ENCODE results near the gene RPL22.
A peak's percentile ranks its signal among the peaks of the same experiment; 100 is the strongest.

Gene RPL22

GRCh38 chr1:6241107-6241886 is 41.9 kb upstream of the RPL22 start:
- no peak for DNase-seq (ENCODE audit: low spot score in 2 of 2)
- Mint-ChIP-seq H3K4me3 (peak overlapping the region; percentile 19), H3K4me1 (peaks cover 11% of the 10 kb centered on the region), H3K9me3 (no peaks in the 10 kb centered on the region), H3K27ac (ENCODE audit: low read depth) (no peak overlapping the region), H3K27me3 (peaks cover 57% of the 10 kb centered on the region), H3K36me3 (ENCODE audit: insufficient read depth) (peaks cover 6% of the 10 kb centered on the region)
- ATAC-seq (replicated peaks; ENCODE audit: extremely low read depth, poor library complexity, severe bottlenecking), result no peak

GRCh38 chr1:6239950-6240768 is 40.8 kb upstream of the RPL22 start:
- Mint-ChIP-seq H3K9me3 (no peaks in the 10 kb centered on the region), H3K27me3 (peaks cover 55% of the 10 kb centered on the region), H3K27ac (ENCODE audit: low read depth) (no peak overlapping the region), H3K36me3 (ENCODE audit: insufficient read depth) (peaks cover 8% of the 10 kb centered on the region), H3K4me1 (peaks cover 11% of the 10 kb centered on the region), H3K4me3 (no peak overlapping the region)
- no peak for ATAC-seq (replicated peaks; ENCODE audit: extremely low read depth, poor library complexity, severe bottlenecking)
- no peak for DNase-seq (ENCODE audit: low spot score in 2 of 2)

GRCh38 chr1:6239213-6239752 is 39.9 kb upstream of the RPL22 start:
- H3K4me3 Mint-ChIP-seq, result no peak overlapping the region

GRCh38 chr1:6237093-6237492 is 37.7 kb upstream of the RPL22 start:
- no peak overlapping the region for H3K27ac Mint-ChIP-seq (ENCODE audit: low read depth)
- H3K4me1 Mint-ChIP-seq, result peaks cover 27% of the 10 kb centered on the region
- ATAC-seq (replicated peaks; ENCODE audit: extremely low read depth, poor library complexity, severe bottlenecking), result no peak
- H3K27me3 Mint-ChIP-seq, result peaks cover 34% of the 10 kb centered on the region
- peaks cover 23% of the 10 kb centered on the region for H3K36me3 Mint-ChIP-seq (ENCODE audit: insufficient read depth)
- DNase-seq (ENCODE audit: low spot score in 2 of 2), result no peak
- H3K9me3 Mint-ChIP-seq, result no peaks in the 10 kb centered on the region
- H3K4me3 Mint-ChIP-seq, result peak overlapping the region; percentile 85

More at GRCh38 chr1:6239213-6239752, 39.9 kb upstream of the RPL22 start:
- Mint-ChIP-seq H3K9me3 (no peaks in the 10 kb centered on the region), H3K4me1 (peaks cover 16% of the 10 kb centered on the region), H3K36me3 (ENCODE audit: insufficient read depth) (peaks cover 11% of the 10 kb centered on the region), H3K27me3 (peaks cover 48% of the 10 kb centered on the region), H3K27ac (ENCODE audit: low read depth) (no peak overlapping the region)
- ATAC-seq (replicated peaks; ENCODE audit: extremely low read depth, poor library complexity, severe bottlenecking) (no peak), DNase-seq (ENCODE audit: low spot score in 2 of 2) (no peak)

- no peak for DNase-seq (ENCODE audit: low spot score in 2 of 2)
- Mint-ChIP-seq H3K27ac (ENCODE audit: low read depth) (peak overlapping the region; percentile 44), H3K4me3 (peak overlapping the region; percentile 85), H3K27me3 (peaks cover 16% of the 10 kb centered on the region), H3K36me3 (ENCODE audit: insufficient read depth) (peaks cover 38% of the 10 kb centered on the region), H3K4me1 (peaks cover 20% of the 10 kb centered on the region), H3K9me3 (no peaks in the 10 kb centered on the region)
- peak; percentile 28 for ATAC-seq (replicated peaks; ENCODE audit: extremely low read depth, poor library complexity, severe bottlenecking)
These were observed 35.9 kb upstream of the RPL22 start for GRCh38 chr1:6235296-6235677.

- peaks cover 20% of the 10 kb centered on the region for H3K4me1 Mint-ChIP-seq
- ATAC-seq (replicated peaks; ENCODE audit: extremely low read depth, poor library complexity, severe bottlenecking), result no peak
- peaks cover 11% of the 10 kb centered on the region for H3K27me3 Mint-ChIP-seq
- DNase-seq (ENCODE audit: low spot score in 2 of 2), result no peak
- H3K36me3 Mint-ChIP-seq (ENCODE audit: insufficient read depth), result peaks cover 43% of the 10 kb centered on the region
- peak overlapping the region; percentile 85 for H3K4me3 Mint-ChIP-seq
- peak overlapping the region; percentile 44 for H3K27ac Mint-ChIP-seq (ENCODE audit: low read depth)
- no peaks in the 10 kb centered on the region for H3K9me3 Mint-ChIP-seq
These were observed 35.3 kb upstream of the RPL22 start for GRCh38 chr1:6234502-6235295.

- no peak overlapping the region for H3K4me3 Mint-ChIP-seq
- H3K4me1 Mint-ChIP-seq, result peaks cover 20% of the 10 kb centered on the region
- ATAC-seq (replicated peaks; ENCODE audit: extremely low read depth, poor library complexity, severe bottlenecking), result no peak
- no peaks in the 10 kb centered on the region for H3K27me3 Mint-ChIP-seq
- H3K27ac Mint-ChIP-seq (ENCODE audit: low read depth), result no peak overlapping the region
- DNase-seq (ENCODE audit: low spot score in 2 of 2), result no peak
- peaks cover 45% of the 10 kb centered on the region for H3K36me3 Mint-ChIP-seq (ENCODE audit: insufficient read depth)
- H3K9me3 Mint-ChIP-seq, result no peaks in the 10 kb centered on the region
These were observed 34.0 kb upstream of the RPL22 start for GRCh38 chr1:6233376-6233775.

GRCh38 chr1:6225651-6226050 is 26.3 kb upstream of the RPL22 start:
- H3K9me3 Mint-ChIP-seq, result no peaks in the 10 kb centered on the region
- H3K27me3 Mint-ChIP-seq, result no peaks in the 10 kb centered on the region
- H3K36me3 Mint-ChIP-seq (ENCODE audit: insufficient read depth), result peaks cover 48% of the 10 kb centered on the region
- no peak overlapping the region for H3K27ac Mint-ChIP-seq (ENCODE audit: low read depth)
- DNase-seq (ENCODE audit: low spot score in 2 of 2) (no peak), ATAC-seq (replicated peaks; ENCODE audit: extremely low read depth, poor library complexity, severe bottlenecking) (no peak)
- no peaks in the 10 kb centered on the region for H3K4me1 Mint-ChIP-seq
- no peak overlapping the region for H3K4me3 Mint-ChIP-seq

GRCh38 chr1:6224718-6225117 is 25.3 kb upstream of the RPL22 start:
- Mint-ChIP-seq H3K9me3 (no peaks in the 10 kb centered on the region), H3K4me3 (no peak overlapping the region), H3K27me3 (no peaks in the 10 kb centered on the region), H3K27ac (ENCODE audit: low read depth) (no peak overlapping the region), H3K36me3 (ENCODE audit: insufficient read depth) (peaks cover 39% of the 10 kb centered on the region), H3K4me1 (no peaks in the 10 kb centered on the region)
- DNase-seq (ENCODE audit: low spot score in 2 of 2) (no peak), ATAC-seq (replicated peaks; ENCODE audit: extremely low read depth, poor library complexity, severe bottlenecking) (no peak)

- no peak overlapping the region for H3K4me3 Mint-ChIP-seq
- no peaks in the 10 kb centered on the region for H3K27me3 Mint-ChIP-seq
- H3K9me3 Mint-ChIP-seq, result no peaks in the 10 kb centered on the region
- peaks cover 35% of the 10 kb centered on the region for H3K36me3 Mint-ChIP-seq (ENCODE audit: insufficient read depth)
- no peaks in the 10 kb centered on the region for H3K4me1 Mint-ChIP-seq
- DNase-seq (ENCODE audit: low spot score in 2 of 2), result no peak
- ATAC-seq (replicated peaks; ENCODE audit: extremely low read depth, poor library complexity, severe bottlenecking), result no peak
- no peak overlapping the region for H3K27ac Mint-ChIP-seq (ENCODE audit: low read depth)
These were observed 24.2 kb upstream of the RPL22 start for GRCh38 chr1:6223617-6224016.

- ATAC-seq (replicated peaks; ENCODE audit: extremely low read depth, poor library complexity, severe bottlenecking) (no peak), DNase-seq (ENCODE audit: low spot score in 2 of 2) (no peak)
- Mint-ChIP-seq H3K4me1 (no peaks in the 10 kb centered on the region), H3K36me3 (ENCODE audit: insufficient read depth) (peaks cover 32% of the 10 kb centered on the region), H3K9me3 (no peaks in the 10 kb centered on the region), H3K27ac (ENCODE audit: low read depth) (no peak overlapping the region), H3K27me3 (peaks cover 4% of the 10 kb centered on the region), H3K4me3 (no peak overlapping the region)
These were observed 23.2 kb upstream of the RPL22 start for GRCh38 chr1:6222636-6223035.

- peaks cover 11% of the 10 kb centered on the region for H3K27me3 Mint-ChIP-seq
- H3K4me3 Mint-ChIP-seq, result no peak overlapping the region
- H3K36me3 Mint-ChIP-seq (ENCODE audit: insufficient read depth), result peaks cover 24% of the 10 kb centered on the region
- H3K27ac Mint-ChIP-seq (ENCODE audit: low read depth), result no peak overlapping the region
- no peak for ATAC-seq (replicated peaks; ENCODE audit: extremely low read depth, poor library complexity, severe bottlenecking)
- no peak for DNase-seq (ENCODE audit: low spot score in 2 of 2)
- no peaks in the 10 kb centered on the region for H3K9me3 Mint-ChIP-seq
- H3K4me1 Mint-ChIP-seq, result no peaks in the 10 kb centered on the region
These were observed 21.9 kb upstream of the RPL22 start for GRCh38 chr1:6221210-6221784.

All from central memory CD8-positive, alpha-beta T cell (primary cell).